Measurements from ENCODE around the gene MBP. TPM values are rescaled to one million over a fixed set of nuclear protein-coding genes. Genes with fewer than 3 reads are reported as not detected.

Gene MBP
- total and polyA plus RNA-seq, 10 of the 15 experiments (the other 5 are each of a cell fraction or from before 2014, with no cell fraction given): 12.2 to 67.8 (median 42.1) TPM

GRCh38 chr18:77099485-77100370 is 32.9 kb downstream of the MBP start (continued):
- TF ChIP-seq NKRF (conservative IDR thresholded peaks at IDR 0.05) (no peak), SUPT20H (IDR thresholded peaks at IDR 0.05; ENCODE audit: borderline replicate concordance, control insufficient read depth, low read depth, low read length) (no peak), TCF12 (IDR thresholded peaks at IDR 0.05; ENCODE audit: low read depth, low read length) (peak; percentile 85), HCFC1 (IDR thresholded peaks at IDR 0.05; ENCODE audit: low read length) (no peak), IRF5 (IDR thresholded peaks at IDR 0.05; ENCODE audit: borderline replicate concordance) (no peak), KDM1A (IDR thresholded peaks at IDR 0.05; ENCODE audit: borderline replicate concordance) (no peak), E2F8 (IDR thresholded peaks at IDR 0.05; ENCODE audit: low read depth, partially characterized antibody) (no peak), SKIL (IDR thresholded peaks at IDR 0.05; ENCODE audit: low read depth, poor library complexity, severe bottlenecking) (no peak), ZNF592 (IDR thresholded peaks at IDR 0.05) (no peak), NBN (IDR thresholded peaks at IDR 0.05) (no peak), LARP7 (IDR thresholded peaks at IDR 0.05) (no peak), NR2C1 (IDR thresholded peaks at IDR 0.05) (no peak), ATF3 (IDR thresholded peaks at IDR 0.05; ENCODE audit: borderline replicate concordance, extremely low read depth, low read depth, low read length) (no peak), TCF7 (IDR thresholded peaks at IDR 0.05; ENCODE audit: borderline replicate concordance) (no peak)

All from GM12878 (cell line).